Keratinocyte (primary cell): Measurements from ENCODE around the gene NOS1AP. TPM values are rescaled to one million over a fixed set of nuclear protein-coding genes. Genes with fewer than 3 reads are reported as not detected.

Experiments
- DNase-seq: peaks from one replicate; pipeline ENCODE4 v3.0.0-alpha.2; 2011; ENCODE audit warnings: low read depth, missing footprints, low spot score
- FAIRE-seq: peaks from 2 replicates; lab custom pipeline; 2011; peaks lifted over from hg19 to GRCh38; lab: Jason Lieb, UNC
- H2AFZ ChIP-seq: 2 replicates; pipeline ENCODE4 v1.6.0; 2012; ENCODE audit warnings: low read length, control low read depth, inconsistent platforms; ENCODE audit not compliant: control insufficient read depth
- H3K27ac ChIP-seq: 2 replicates; pipeline ENCODE4 v1.5.1; 2011; ENCODE audit warnings: low read length; ENCODE audit not compliant: control insufficient read depth, insufficient read depth
- H3K27me3 ChIP-seq: 3 replicates; pipeline ENCODE4 v1.6.0; 2011; ENCODE audit warnings: low read length; ENCODE audit not compliant: control insufficient read depth, insufficient read depth; ENCODE audit errors: extremely low read depth
- H3K36me3 ChIP-seq, 2 experiments: 2 replicates in 1 of 2; 3 replicates in 1 of 2; pipeline ENCODE4 v1.5.1; 2011; ENCODE audit warnings: low read length in 2 of 2, mild to moderate bottlenecking in 1 of 2; ENCODE audit not compliant: control insufficient read depth in 2 of 2, insufficient read depth in 2 of 2; ENCODE audit errors: extremely low read depth in 1 of 2
- H3K4me1 ChIP-seq: 3 replicates; pipeline ENCODE4 v1.5.1; 2011; ENCODE audit warnings: low read length; ENCODE audit not compliant: control insufficient read depth, insufficient read depth; ENCODE audit errors: extremely low read depth
- H3K4me2 ChIP-seq: 3 replicates; pipeline ENCODE4 v1.6.0; 2011; ENCODE audit warnings: low read depth, low read length; ENCODE audit not compliant: control insufficient read depth, insufficient read depth; ENCODE audit errors: extremely low read depth
- H3K4me3 ChIP-seq, 3 experiments: fragments of 200-600 bp in 1 of 3; sonication (generic) in 1 of 3; 2 replicates in 2 of 3; 3 replicates in 1 of 3; pipeline ENCODE4 v1.5.1; 2011 to 2016; ENCODE audit warnings: low read length in 3 of 3, mild to moderate bottlenecking in 3 of 3, control low read depth in 2 of 3, inconsistent platforms in 1 of 3, low read depth in 1 of 3, mixed read lengths in 1 of 3, mixed run types in 1 of 3, moderate library complexity in 1 of 3; ENCODE audit not compliant: control insufficient read depth in 2 of 3, insufficient read depth in 2 of 3; ENCODE audit errors: extremely low read depth in 1 of 3
- H3K79me2 ChIP-seq: 2 replicates; pipeline ENCODE4 v1.6.0; 2012; ENCODE audit warnings: low read length; ENCODE audit not compliant: control insufficient read depth, insufficient read depth
- H3K9ac ChIP-seq: 3 replicates; pipeline ENCODE4 v1.6.0; 2011; ENCODE audit warnings: low read length; ENCODE audit not compliant: control insufficient read depth, insufficient read depth; ENCODE audit errors: extremely low read depth
- H3K9me1 ChIP-seq: 3 replicates; pipeline ENCODE4 v1.6.0; 2011; ENCODE audit warnings: low read length; ENCODE audit not compliant: control insufficient read depth, insufficient read depth; ENCODE audit errors: extremely low read depth
- H3K9me3 ChIP-seq: 2 replicates; pipeline ENCODE4 v1.5.1; 2012; ENCODE audit warnings: low read depth, low read length; ENCODE audit not compliant: control insufficient read depth
- H4K20me1 ChIP-seq: 3 replicates; pipeline ENCODE4 v1.6.0; 2011; ENCODE audit warnings: low read length; ENCODE audit not compliant: control insufficient read depth, insufficient read depth; ENCODE audit errors: extremely low read depth
- EZH2 ChIP-seq: IDR thresholded peaks from one replicate; pipeline ENCODE4 v1.6.1; 2012; ENCODE audit warnings: inconsistent platforms, mild to moderate bottlenecking, low read length, moderate library complexity
- dilution Hi-C: fragments of 300-500 bp; cut with MboI; formaldehyde crosslinking; loops from one replicate; pipeline ENCODE4 v1.7.0; 2020; ENCODE audit warnings: low sequenced_read_pairs; ENCODE audit not compliant: extremely low pct_ligation_motif_present
- polyA plus RNA-seq, 5 experiments: library from polyadenylated mRNA; depleted of rRNA in 3 of 5; stranded (reverse) in 3 of 5; stranded (forward) in 1 of 5; unstranded in 1 of 5; fragments of >200 nt; gene quantifications; 1 replicate in 1 of 5; 2 replicates in 3 of 5; 3 replicates in 1 of 5; pipeline versions ENCODE4 v1.2.1 to v1.2.3, GENCODE V29; 2011 to 2012; ENCODE audit warnings: missing spikeins in 2 of 5, low read depth in 1 of 5, low replicate concordance in 1 of 5
- TF ChIP-seq, protein P1 (sequence below), 3 experiments: IDR thresholded peaks in 1 of 3; conservative IDR thresholded peaks in 1 of 3; optimal IDR thresholded peaks in 1 of 3; 2 replicates in 2 of 3; 3 replicates in 1 of 3; pipeline versions ENCODE3 to v1.5.1; 2011; ENCODE audit warnings: low read length in 3 of 3, mild to moderate bottlenecking in 3 of 3, moderate library complexity in 2 of 3, control low read depth in 1 of 3, inconsistent platforms in 1 of 3; ENCODE audit not compliant: insufficient read depth in 2 of 3; ENCODE audit errors: extremely low read depth in 1 of 3

The NOS1AP gene
- polyA plus RNA-seq, 1 donor (not counting 4 experiments of a cell fraction or from before 2014, with no cell fraction given), result not detected

DNA sequence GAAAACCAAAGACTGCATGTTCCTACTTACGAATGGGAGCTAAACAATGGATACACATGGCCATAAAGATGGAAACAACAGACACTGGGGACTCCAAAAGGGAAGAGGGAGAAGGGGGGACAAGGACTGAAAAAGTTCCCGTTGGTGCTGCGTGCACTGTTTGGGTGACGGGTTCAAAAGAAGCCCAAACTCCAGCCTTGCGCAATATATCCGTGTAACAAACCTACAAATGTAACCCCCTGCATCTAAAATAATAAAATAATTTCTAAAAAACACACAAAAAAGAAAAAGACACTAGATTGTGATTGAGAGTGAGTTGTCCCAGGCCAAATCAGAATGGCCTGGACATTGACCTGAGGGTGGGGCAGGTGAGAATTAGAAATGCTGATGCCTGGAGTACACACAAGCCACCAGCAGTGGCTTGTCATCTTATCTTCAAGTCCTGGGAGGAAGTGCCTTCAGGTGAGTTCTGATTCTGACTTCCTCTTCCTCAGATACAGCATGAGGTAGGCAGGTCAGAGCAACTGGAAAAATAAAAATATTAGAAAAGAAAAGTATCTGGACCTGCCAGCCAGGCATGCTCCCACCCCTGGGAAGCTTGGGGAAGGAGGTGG, 252.4 kb downstream of the NOS1AP start:
- Histone ChIP-seq H3K4me2 (no peak overlapping the region), H3K9me1 (no peaks in the 10 kb centered on the region), H3K27ac (no peak overlapping the region), H3K79me2 (no peaks in the 10 kb centered on the region), H3K4me1 (peaks cover 5% of the 10 kb centered on the region), H3K9ac (no peak overlapping the region), H4K20me1 (no peaks in the 10 kb centered on the region), H3K36me3 (no peaks in the 10 kb centered on the region), H3K27me3 (no peaks in the 10 kb centered on the region), H3K4me3 (no peak overlapping the region), H2AFZ (no peak overlapping the region), H3K9me3 (no peaks in the 10 kb centered on the region)
- FAIRE-seq, result no peak
- TF ChIP-seq EZH2, result no peak
- TF ChIP-seq, protein P1, sequence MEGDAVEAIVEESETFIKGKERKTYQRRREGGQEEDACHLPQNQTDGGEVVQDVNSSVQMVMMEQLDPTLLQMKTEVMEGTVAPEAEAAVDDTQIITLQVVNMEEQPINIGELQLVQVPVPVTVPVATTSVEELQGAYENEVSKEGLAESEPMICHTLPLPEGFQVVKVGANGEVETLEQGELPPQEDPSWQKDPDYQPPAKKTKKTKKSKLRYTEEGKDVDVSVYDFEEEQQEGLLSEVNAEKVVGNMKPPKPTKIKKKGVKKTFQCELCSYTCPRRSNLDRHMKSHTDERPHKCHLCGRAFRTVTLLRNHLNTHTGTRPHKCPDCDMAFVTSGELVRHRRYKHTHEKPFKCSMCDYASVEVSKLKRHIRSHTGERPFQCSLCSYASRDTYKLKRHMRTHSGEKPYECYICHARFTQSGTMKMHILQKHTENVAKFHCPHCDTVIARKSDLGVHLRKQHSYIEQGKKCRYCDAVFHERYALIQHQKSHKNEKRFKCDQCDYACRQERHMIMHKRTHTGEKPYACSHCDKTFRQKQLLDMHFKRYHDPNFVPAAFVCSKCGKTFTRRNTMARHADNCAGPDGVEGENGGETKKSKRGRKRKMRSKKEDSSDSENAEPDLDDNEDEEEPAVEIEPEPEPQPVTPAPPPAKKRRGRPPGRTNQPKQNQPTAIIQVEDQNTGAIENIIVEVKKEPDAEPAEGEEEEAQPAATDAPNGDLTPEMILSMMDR (optimal IDR thresholded peaks at IDR 0.05 in 1 of 3, IDR thresholded peaks at IDR 0.05 in 1 of 3, conservative IDR thresholded peaks at IDR 0.05 in 1 of 3; ENCODE audit: extremely low read depth in 1 of 3, insufficient read depth in 2 of 3, low read length in 3 of 3), result no peak
- dilution Hi-C loops, result no loop called here
- DNase-seq, result no peak

- no peak overlapping the region for H3K4me3 ChIP-seq
- dilution Hi-C loops, result no loop called here
- FAIRE-seq, result no peak
Measured at GRCh38 chr1:162323023-162323422, 253.5 kb downstream of the NOS1AP start.

More at GRCh38 chr1:162323023-162323422, 253.5 kb downstream of the NOS1AP start:
- H2AFZ ChIP-seq, result no peak overlapping the region
- H3K27me3 ChIP-seq, result no peaks in the 10 kb centered on the region
- no peaks in the 10 kb centered on the region for H4K20me1 ChIP-seq
- TF ChIP-seq, protein P1 (optimal IDR thresholded peaks at IDR 0.05 in 1 of 3, IDR thresholded peaks at IDR 0.05 in 1 of 3, conservative IDR thresholded peaks at IDR 0.05 in 1 of 3; ENCODE audit: extremely low read depth in 1 of 3, insufficient read depth in 2 of 3, low read length in 3 of 3), result no peak
- TF ChIP-seq EZH2, result no peak
- no peaks in the 10 kb centered on the region for H3K79me2 ChIP-seq
- no peak overlapping the region for H3K9ac ChIP-seq
- peaks cover 5% of the 10 kb centered on the region for H3K4me1 ChIP-seq
- H3K27ac ChIP-seq, result no peak overlapping the region
- no peaks in the 10 kb centered on the region for H3K9me1 ChIP-seq
- no peak overlapping the region for H3K4me2 ChIP-seq
- no peak for DNase-seq
- H3K36me3 ChIP-seq, result no peaks in the 10 kb centered on the region
- no peaks in the 10 kb centered on the region for H3K9me3 ChIP-seq
